Adrenal gland (tissue), 12 donors: ENCODE data around the gene POLR3E. TPM values are rescaled to one million over a fixed set of nuclear protein-coding genes. Genes with fewer than 3 reads are reported as not detected.

Experiments used
- DNase-seq, 7 donors: peaks; one replicate each; pipeline ENCODE4 v3.0.0-alpha.2; 2019 to 2020
- H3K27ac ChIP-seq, 5 donors: fragments of 200-600 bp; sonication (generic) in 4 of 5; 1 replicate in 3 of 5; 2 replicates in 2 of 5; pipeline versions ENCODE4 v1.5.1 to v1.8.0; 2016 to 2020; ENCODE audit warnings: mild to moderate bottlenecking in 1 of 5
- H3K27me3 ChIP-seq: fragments of 200-600 bp; 2 replicates; pipeline ENCODE4 v1.8.0; 2021
- H3K36me3 ChIP-seq, 2 donors: fragments of 200-600 bp; replicated peaks in 1 of 2; 1 replicate in 1 of 2; 2 replicates in 1 of 2; pipeline versions ENCODE4 v1.5.1 to v1.8.0; 2018 to 2022
- H3K4me1 ChIP-seq, 2 donors: fragments of 200-600 bp; replicated peaks in 1 of 2; 1 replicate in 1 of 2; 2 replicates in 1 of 2; pipeline versions ENCODE4 v1.5.1 to v1.8.0; 2018 to 2021
- H3K4me3 ChIP-seq, 4 donors: fragments of 200-600 bp; sonication (generic) in 3 of 4; one replicate each; pipeline ENCODE4 v1.5.1; 2016 to 2018
- H3K9me3 ChIP-seq, 3 donors: fragments of 200-600 bp; sonication (generic) in 1 of 3; replicated peaks in 1 of 3; 1 replicate in 2 of 3; 2 replicates in 1 of 3; pipeline versions ENCODE4 v1.5.1 to v1.8.0; 2016 to 2021
- POLR2A ChIP-seq, 2 donors: fragments of 450-650 bp; IDR thresholded peaks; one replicate each; pipeline ENCODE4 v1.6.1; 2017; ENCODE audit warnings: antibody characterized with exemption in 2 of 2, mild to moderate bottlenecking in 2 of 2, moderate library complexity in 1 of 2
- WGBS, 4 donors: extraction: QIAGEN DNeasy Blood & Tissue Kit in 2 of 4; methylation state at CpG; one replicate each; pipeline versions ENCODE4 v1.1.5 to v1.1.7; 2013 to 2017; 5-methylcytosine and 5-hydroxymethylcytosine counted together
- intact Hi-C, 2 donors: fragments of 100-400 bp; cut with DNase I; formaldehyde crosslinking; loops; one replicate each; pipeline versions ENCODE4 v1.14.1 to v1.15.0; 2022 to 2023
- polyA plus RNA-seq, 3 donors: library from polyadenylated mRNA; stranded (reverse); fragments of 200-250 nt in 2 of 3; fragments of 350-450 nt in 1 of 3; fragmentation: Illumina TruSeq in 1 of 3; extraction: RNeasy Lipid Tissue Mini Kit (QIAGEN cat#74804) in 1 of 3; gene quantifications; one replicate each; pipeline ENCODE4 v1.2.3, GENCODE V29; 2013 to 2014
- total RNA-seq, 9 donors: library from RNA; depleted of rRNA in 4 of 9; stranded (reverse); fragments of >200 nt in 4 of 9; fragments of 120-200 nt in 1 of 9; fragmentation: NEBNext Ultra II Directional in 1 of 9; extraction: Animal tissue kit (Norgen Biotek cat#: 25700) in 1 of 9; gene quantifications; one replicate each; pipeline versions ENCODE4 v1.1.0 to v1.2.4, GENCODE V29; 2013 to 2023
- TF ChIP-seq, protein P1 (sequence below), 6 experiments: fragments of 450-650 bp in 4 of 6; fragments of 200-600 bp in 2 of 6; sonication (generic) in 1 of 6; IDR thresholded peaks; 1 replicate in 5 of 6; 2 replicates in 1 of 6; pipeline versions ENCODE4 v1.5.1 to v1.8.0; 2016 to 2021; ENCODE audit warnings: antibody characterized with exemption in 6 of 6, mild to moderate bottlenecking in 2 of 6, moderate library complexity in 1 of 6
- donor health status: healthy with polysubstance abuse.
- donor health status: Bipolar disorder and iron deficiency.
- donor health status: DM: yes; HTN: yes; CAD: no.
- donor health status: DM: no; HTN: no; CAD: no.
- donor health status: DM: no; HTN: no; CAD: no.
- donor health status: DM: yes; HTN: yes; CAD: no.

The POLR3E gene
- total and polyA plus RNA-seq, 12 donors: 43.8 to 99.4 (median 51.5) TPM

DNA sequence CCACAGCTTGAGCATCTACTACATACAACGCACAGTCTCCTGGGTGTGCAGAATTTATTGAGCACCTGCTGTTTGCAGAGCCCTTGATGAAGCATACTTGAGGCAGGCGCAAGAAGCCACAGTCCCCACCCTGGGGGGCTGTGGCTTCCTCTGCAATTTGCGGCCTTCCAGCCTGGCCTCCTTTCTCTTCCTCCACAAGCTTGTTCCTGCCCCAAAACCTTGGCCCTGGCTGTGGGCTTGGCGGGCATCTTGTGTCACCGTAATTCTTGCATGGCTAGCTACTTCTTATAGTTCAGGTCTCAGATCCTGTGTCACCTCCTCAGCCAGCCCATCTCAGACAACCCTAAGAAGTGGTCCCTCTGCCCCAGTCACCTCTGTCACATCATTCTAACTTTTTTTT, 43.9 kb upstream of the POLR3E start:
- TF ChIP-seq, protein P1, sequence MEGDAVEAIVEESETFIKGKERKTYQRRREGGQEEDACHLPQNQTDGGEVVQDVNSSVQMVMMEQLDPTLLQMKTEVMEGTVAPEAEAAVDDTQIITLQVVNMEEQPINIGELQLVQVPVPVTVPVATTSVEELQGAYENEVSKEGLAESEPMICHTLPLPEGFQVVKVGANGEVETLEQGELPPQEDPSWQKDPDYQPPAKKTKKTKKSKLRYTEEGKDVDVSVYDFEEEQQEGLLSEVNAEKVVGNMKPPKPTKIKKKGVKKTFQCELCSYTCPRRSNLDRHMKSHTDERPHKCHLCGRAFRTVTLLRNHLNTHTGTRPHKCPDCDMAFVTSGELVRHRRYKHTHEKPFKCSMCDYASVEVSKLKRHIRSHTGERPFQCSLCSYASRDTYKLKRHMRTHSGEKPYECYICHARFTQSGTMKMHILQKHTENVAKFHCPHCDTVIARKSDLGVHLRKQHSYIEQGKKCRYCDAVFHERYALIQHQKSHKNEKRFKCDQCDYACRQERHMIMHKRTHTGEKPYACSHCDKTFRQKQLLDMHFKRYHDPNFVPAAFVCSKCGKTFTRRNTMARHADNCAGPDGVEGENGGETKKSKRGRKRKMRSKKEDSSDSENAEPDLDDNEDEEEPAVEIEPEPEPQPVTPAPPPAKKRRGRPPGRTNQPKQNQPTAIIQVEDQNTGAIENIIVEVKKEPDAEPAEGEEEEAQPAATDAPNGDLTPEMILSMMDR (IDR thresholded peaks at IDR 0.05): no peak
- no peak for TF ChIP-seq POLR2A (IDR thresholded peaks at IDR 0.05)
- Histone ChIP-seq H3K27me3 (no peaks in the 10 kb centered on the region), H3K36me3 (peaks cover 0 to 44% of the 10 kb centered on the region in 2 donors), H3K4me3 (no peak overlapping the region), H3K27ac (no peak overlapping the region), H3K9me3 (peaks cover 0 to 2% (median 0%) of the 10 kb centered on the region in 3 donors), H3K4me1 (no peaks in the 10 kb centered on the region)
- DNase-seq: no peak
- intact Hi-C loops: no loop called here
- 91 to 99% (median 97%) methylated on average over 5 of the region's 5 CpGs for whole genome bisulfite sequencing, 4 donors

DNA sequence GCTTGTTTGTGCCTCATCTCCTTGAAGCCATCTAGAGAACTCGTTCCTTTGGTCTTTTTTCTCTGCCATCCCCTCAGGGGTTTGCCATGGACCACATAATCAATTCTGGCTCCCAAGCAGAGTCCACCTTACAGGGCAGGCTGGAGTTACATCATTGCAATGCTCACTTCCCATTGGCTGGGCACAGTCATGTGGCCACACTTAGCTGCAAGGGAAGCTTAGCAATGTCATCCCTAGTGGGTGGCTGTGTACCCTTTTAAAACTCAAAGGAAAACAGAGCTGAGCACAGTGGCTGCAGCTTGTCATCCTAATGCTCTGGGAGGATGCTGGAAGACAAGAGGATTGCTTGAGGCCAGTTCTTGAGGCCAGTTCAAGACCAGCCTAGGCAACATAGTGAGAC, 41.9 kb upstream of the POLR3E start:
- intact Hi-C loops: no loop called here
- no peak for DNase-seq
- Histone ChIP-seq H3K9me3 (peaks cover 0 to 2% (median 0%) of the 10 kb centered on the region in 3 donors), H3K4me3 (no peak overlapping the region), H3K27ac (no peak overlapping the region), H3K27me3 (no peaks in the 10 kb centered on the region), H3K36me3 (peaks cover 0 to 58% of the 10 kb centered on the region in 2 donors), H3K4me1 (no peaks in the 10 kb centered on the region)
- no peak for TF ChIP-seq POLR2A (IDR thresholded peaks at IDR 0.05)
- TF ChIP-seq, protein P1 (IDR thresholded peaks at IDR 0.05): no peak
- 92 to 100% (median 94%) methylated on average over 1 of the region's 1 CpG for WGBS, 4 donors

DNA sequence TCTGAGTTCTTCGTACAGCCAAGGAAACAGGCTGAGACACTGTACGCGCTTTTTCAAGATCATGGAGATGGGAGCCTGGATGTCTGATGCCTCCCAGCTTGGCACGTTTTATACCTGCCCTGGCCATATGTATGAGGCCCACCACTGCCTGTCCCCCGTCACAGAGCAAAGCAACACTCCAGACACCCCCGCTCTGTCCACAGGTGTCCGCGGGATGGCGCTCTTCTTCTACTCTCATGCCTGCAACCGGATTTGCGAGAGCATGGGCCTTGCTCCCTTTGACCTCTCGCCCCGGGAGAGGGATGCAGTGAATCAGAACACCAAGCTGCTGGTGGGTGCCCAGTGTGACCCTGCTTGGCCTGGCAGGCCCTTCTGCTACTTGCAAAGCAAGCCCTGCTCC, 39.8 kb upstream of the POLR3E start:
- 94 to 97% (median 96%) methylated on average over 13 of the region's 13 CpGs for WGBS, 4 donors
- H3K36me3 ChIP-seq: peaks cover 0 to 53% of the 10 kb centered on the region in 2 donors
- H3K27ac ChIP-seq: no peak overlapping the region
- intact Hi-C loops: no loop called here
- no peak overlapping the region for H3K4me3 ChIP-seq
- DNase-seq: no peak
- no peaks in the 10 kb centered on the region for H3K4me1 ChIP-seq
- no peak for TF ChIP-seq POLR2A (IDR thresholded peaks at IDR 0.05)
- TF ChIP-seq, protein P1 (IDR thresholded peaks at IDR 0.05): no peak
- H3K27me3 ChIP-seq: no peaks in the 10 kb centered on the region
- H3K9me3 ChIP-seq: peaks cover 0 to 2% (median 0%) of the 10 kb centered on the region in 3 donors

DNA sequence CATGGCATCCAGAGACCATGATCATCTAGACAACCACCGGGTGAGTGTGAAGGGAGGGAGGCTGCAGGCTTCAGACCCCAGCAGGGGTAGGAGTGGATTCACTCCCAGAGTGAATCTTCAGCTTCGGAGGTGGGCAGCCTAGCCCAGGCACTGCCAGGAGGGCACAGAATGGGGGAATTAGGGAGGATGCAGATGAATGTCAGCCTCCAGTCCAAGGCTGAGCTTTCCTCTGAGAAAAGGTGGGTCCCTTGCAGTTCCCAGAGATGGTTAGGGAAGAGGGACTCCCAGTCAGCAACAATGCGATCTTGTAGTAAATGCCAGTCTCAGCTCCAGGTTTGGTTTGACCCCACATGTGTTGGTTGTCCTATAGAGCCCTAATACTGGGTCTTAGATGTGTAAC, 36.7 kb upstream of the POLR3E start:
- Histone ChIP-seq H3K27ac (no peak overlapping the region), H3K36me3 (peaks cover 0 to 67% of the 10 kb centered on the region in 2 donors), H3K9me3 (peaks cover 0 to under 1% (median 0%) of the 10 kb centered on the region in 3 donors), H3K4me3 (no peak overlapping the region), H3K27me3 (no peaks in the 10 kb centered on the region), H3K4me1 (no peaks in the 10 kb centered on the region)
- DNase-seq: no peak
- 85 to 100% (median 96%) methylated on average over 2 to 3 of the region's 3 CpGs for WGBS, 4 donors
- intact Hi-C loops: no loop called here
- TF ChIP-seq, protein P1 (IDR thresholded peaks at IDR 0.05): no peak
- no peak for TF ChIP-seq POLR2A (IDR thresholded peaks at IDR 0.05)
